HG02885 (cell line): ENCODE results near the gene C2orf76.
"Not testable (repeated sequence)": the region's sequence is repeated elsewhere in the genome, so short reads cannot be mapped to it uniquely, and the experiment has no call there.

ENCODE experiments used
- ATAC-seq: cut with Tn5 transposase; IDR thresholded peaks from one replicate; pipeline ENCODE4 v1.9.1; 2021; ENCODE audit warnings: mild to moderate bottlenecking; ENCODE audit not compliant: unreplicated experiment, poor library complexity

Gene C2orf76

GRCh38 chr2:119366649-119367471 is at the start of gene C2orf76, which contains the start of gene DBI:
Gene C2orf76, minus strand, starts transcription at chr2:119366834. Its CDS starts 26,875 bp downstream, at chr2:119339959.
Gene DBI, plus strand, starts transcription at chr2:119366977. Its CDS starts 75 bp downstream, at chr2:119367052.
- ATAC-seq, result peak; percentile 95

GRCh38 chr2:119415630-119416029 is 49.0 kb upstream of the C2orf76 start:
- no peak for ATAC-seq

GRCh38 chr2:119414894-119415293 is 48.3 kb upstream of the C2orf76 start:
- ATAC-seq, result no peak

DNA sequence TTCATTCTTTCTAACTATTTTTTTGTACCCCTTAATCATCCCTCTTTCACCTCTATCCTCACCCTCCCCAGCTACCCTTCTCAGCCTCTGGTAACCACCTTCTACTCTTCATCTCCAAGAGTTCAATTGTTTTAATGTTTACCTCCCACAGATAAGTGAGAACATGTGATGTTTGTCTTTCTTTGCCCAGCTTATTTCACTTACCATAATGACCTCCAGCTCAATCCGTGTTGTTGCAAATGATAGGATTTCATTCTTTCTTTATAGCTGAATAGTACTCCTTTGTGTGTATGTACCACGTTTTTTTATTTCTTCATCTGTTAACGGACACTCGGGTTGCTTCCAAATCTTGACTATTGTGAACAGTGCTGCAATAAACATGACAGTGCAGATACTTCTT is 42.9 kb upstream of the C2orf76 start:
- no peak for ATAC-seq

GRCh38 chr2:119408221-119408619 is 41.6 kb upstream of the C2orf76 start:
- no peak for ATAC-seq

DNA sequence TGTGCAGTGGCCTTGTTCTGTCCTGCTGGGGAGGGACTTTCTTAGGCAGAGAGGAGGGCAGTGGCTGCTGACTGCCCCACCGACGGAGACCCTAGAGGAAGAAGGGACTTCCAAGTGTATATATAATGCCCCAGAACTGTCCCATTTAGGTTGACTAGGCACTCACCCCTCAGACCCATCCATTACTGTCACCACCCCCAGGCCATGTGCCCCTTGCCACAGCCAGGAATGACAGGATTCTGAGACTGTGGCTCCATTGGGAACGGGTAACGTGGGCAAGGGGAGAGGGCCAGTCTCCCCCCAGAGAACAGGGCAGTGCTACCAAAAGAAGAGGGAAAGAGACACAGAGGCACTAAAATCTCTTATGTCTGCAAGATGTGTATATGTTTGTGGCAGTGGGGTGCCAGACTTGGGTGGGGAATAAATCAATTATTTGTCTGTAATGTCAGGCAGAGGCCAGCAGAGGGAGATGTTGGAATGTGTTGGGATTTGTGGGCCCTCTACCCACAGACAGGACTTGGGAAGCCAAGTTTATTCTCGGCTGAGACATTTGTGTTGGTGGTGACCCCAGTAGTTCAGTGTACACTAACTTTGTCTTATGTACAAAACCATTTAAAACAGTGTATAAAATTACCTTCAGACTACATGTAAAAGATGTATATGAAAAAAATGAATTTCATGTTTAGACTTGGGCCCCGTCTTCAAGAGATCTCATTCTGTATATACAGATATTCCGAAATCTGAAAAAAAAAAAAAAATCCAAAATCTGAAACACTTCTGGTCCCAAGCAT is 41.0 kb upstream of the C2orf76 start:
- peak; percentile 55 for ATAC-seq

- no peak for ATAC-seq
These were observed 38.5 kb upstream of the C2orf76 start for GRCh38 chr2:119405151-119405550.

DNA sequence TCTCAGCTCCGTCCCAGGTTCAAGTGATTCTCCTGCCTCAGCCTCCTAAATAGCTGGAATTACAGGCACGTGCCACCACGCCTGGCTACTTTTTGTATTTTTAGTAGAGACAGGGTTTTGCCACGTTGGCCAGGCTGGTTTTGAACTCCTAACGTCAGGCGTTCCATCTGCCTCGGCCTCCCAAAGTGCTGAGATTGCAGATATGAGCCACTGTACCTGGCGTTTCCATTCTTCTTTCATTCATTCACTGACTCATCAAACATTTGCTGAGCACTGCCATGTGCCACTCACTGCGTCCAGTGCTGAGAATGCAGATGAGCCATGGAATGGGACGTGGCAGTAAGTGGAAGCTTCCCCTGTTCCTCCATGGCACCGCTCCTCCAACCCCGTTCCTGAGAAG is 37.0 kb upstream of the C2orf76 start:
- not testable (repeated sequence) for ATAC-seq

DNA sequence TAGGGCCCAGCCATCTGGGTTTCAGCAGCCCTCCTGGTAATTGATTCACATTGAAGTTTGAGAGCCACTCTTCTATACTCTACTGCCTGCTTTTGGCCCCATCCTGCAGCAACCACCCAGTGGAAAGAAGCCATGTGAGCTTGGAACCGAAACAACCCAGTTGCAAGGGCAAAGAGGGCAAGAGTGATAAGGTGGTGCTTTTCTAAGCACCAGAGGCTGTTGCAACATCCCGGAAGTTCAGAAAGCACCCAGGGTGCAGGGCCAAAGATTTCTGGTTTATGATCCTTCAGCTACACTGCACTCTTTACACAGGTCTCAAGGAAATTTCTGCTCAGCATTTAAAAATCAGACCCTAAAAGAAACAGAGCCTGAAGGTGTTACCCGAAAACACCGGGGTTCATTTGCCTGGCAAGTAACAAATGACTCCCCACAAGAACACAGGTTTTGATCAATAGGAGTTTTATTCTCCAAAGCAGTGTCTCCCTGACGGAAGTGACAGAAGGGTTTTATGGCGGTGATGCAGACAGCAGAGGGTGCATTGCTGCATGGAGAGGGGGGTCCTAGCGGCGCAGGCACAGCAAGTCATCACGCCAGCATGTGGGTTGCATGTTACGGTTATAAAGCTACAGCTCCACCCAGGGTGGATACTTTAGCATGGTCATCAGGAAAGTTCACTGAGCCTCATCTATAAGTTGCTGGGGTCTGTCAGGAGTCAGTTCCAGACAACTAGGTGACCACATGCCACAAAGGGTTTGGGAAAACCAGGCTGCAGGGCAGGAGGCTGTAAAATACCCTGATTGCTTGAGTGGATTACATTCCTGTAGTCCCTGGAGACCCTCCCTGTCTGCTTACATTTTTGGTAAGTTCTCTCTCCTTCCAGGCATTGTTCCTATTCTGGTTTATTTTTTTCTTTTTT is 36.3 kb upstream of the C2orf76 start:
- ATAC-seq, result no peak

GRCh38 chr2:119402106-119402505 is 35.5 kb upstream of the C2orf76 start:
- no peak for ATAC-seq

GRCh38 chr2:119397196-119397595 is 30.6 kb upstream of the C2orf76 start:
- no peak for ATAC-seq

DNA sequence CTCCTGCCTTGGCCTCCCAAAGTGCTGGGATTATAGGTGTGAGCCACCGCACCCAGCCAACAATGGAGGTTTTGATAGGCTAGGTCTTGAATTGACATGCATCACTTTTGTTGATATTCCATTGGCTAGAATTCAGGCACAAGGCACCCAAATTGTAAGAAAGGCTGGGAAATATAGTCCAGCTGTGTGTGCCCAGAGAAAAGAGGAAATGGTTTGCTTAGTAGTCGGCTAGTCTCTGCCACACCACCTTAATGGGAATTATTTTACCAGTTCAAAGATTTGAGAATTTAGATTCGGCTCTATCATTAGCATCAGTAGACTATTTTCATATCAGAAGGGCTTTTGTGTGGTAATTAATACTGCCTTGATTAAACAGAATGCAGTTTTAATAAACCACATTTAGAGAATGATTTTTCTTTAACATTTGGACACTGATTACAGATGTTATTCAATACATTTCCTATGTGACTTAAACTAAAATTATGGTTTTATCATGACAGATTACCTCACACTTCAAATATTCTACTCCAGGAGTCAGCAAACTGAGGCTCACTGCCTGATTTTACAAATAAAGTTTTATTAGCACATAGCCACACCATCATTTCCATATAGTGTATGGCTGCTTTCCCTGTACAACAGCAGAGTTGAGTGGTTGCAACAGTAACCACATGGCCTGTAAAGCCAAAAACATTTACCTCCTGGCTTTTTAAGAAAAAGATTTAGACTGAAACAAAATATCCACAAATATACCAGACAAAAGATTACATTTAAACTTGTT is 27.5 kb upstream of the C2orf76 start:
- ATAC-seq, result no peak

- no peak for ATAC-seq
These were observed 23.1 kb upstream of the C2orf76 start for GRCh38 chr2:119389615-119390306.

GRCh38 chr2:119387381-119388129 is 20.9 kb upstream of the C2orf76 start:
- peak; percentile 85 for ATAC-seq

- ATAC-seq, result no peak
These were observed 18.8 kb upstream of the C2orf76 start for GRCh38 chr2:119385466-119385865.

GRCh38 chr2:119384971-119385370 is 18.3 kb upstream of the C2orf76 start:
- ATAC-seq, result no peak

GRCh38 chr2:119383410-119384140 is 16.9 kb upstream of the C2orf76 start:
- ATAC-seq, result no peak

DNA sequence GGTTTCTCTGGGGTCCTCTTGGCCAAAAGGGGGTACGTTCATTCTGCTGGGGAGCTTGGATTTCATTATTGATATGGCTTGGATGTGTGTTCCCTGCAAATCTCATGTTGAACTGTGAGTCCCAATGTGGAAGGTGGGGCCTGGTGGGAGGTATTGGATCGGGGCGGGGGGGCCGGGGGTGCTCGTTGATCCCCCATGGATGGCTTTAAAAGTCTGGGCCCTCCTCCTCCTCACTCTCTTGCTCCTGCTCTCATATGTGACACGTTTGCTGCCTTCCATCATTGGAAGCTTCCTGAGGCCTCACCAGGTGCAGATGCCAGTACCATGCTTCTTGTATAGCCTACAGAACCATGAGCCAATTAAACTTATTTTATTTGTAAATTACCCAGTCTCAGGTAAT is 11.9 kb upstream of the C2orf76 start:
- ATAC-seq, result no peak
